CD14-positive monocyte (primary cell): Measurements from ENCODE around the gene TMEM132D. TPM values are rescaled to one million over a fixed set of nuclear protein-coding genes. Genes with fewer than 3 reads are reported as not detected.

ENCODE experiments used
- DNase-seq, 3 donors: peaks; one replicate each; pipeline ENCODE4 v3.0.0-alpha.2; 2011 to 2022
- H2AFZ ChIP-seq: 2 replicates; pipeline ENCODE4 v1.6.0; 2012; ENCODE audit warnings: mild to moderate bottlenecking, low read depth, low read length, inconsistent platforms; ENCODE audit not compliant: insufficient read depth, poor library complexity, severe bottlenecking
- H3K27ac ChIP-seq, 2 donors: 1 replicate in 1 of 2; 2 replicates in 1 of 2; pipeline ENCODE4 v1.5.1; 2012 to 2013; ENCODE audit warnings: low read length in 2 of 2, control low read depth in 1 of 2, inconsistent platforms in 1 of 2, low read depth in 1 of 2, mild to moderate bottlenecking in 1 of 2
- H3K27me3 ChIP-seq, 2 donors: one replicate each; pipeline versions ENCODE4 v1.6.0 to v1.6.1; 2011 to 2013; ENCODE audit warnings: low read length in 2 of 2; ENCODE audit not compliant: control insufficient read depth in 2 of 2, insufficient read depth in 2 of 2
- H3K36me3 ChIP-seq, 2 donors: replicated peaks in 1 of 2; 1 replicate in 1 of 2; 2 replicates in 1 of 2; pipeline versions ENCODE4 v1.5.1 to v1.6.1; 2012 to 2013; ENCODE audit warnings: low read length in 2 of 2, control low read depth in 1 of 2, inconsistent platforms in 1 of 2, mild to moderate bottlenecking in 1 of 2; ENCODE audit not compliant: insufficient read depth in 2 of 2, control insufficient read depth in 1 of 2
- H3K4me1 ChIP-seq, 2 donors: 1 replicate in 1 of 2; 2 replicates in 1 of 2; pipeline versions ENCODE4 v1.5.1 to v1.6.1; 2012 to 2013; ENCODE audit warnings: low read length in 2 of 2, control low read depth in 1 of 2, inconsistent platforms in 1 of 2, mild to moderate bottlenecking in 1 of 2, moderate library complexity in 1 of 2; ENCODE audit not compliant: insufficient read depth in 2 of 2, control insufficient read depth in 1 of 2
- H3K4me2 ChIP-seq: replicated peaks from 2 replicates; pipeline ENCODE3; 2012; ENCODE audit warnings: low read length, moderate library complexity, mild to moderate bottlenecking; ENCODE audit not compliant: poor library complexity, severe bottlenecking; ENCODE audit errors: extremely low read depth
- H3K4me3 ChIP-seq, 3 experiments: fragments of 200-600 bp in 1 of 3; sonication (generic) in 1 of 3; replicated peaks in 1 of 3; 1 replicate in 2 of 3; 2 replicates in 1 of 3; pipeline ENCODE4 v1.5.1; 2011 to 2013; ENCODE audit warnings: low read length in 3 of 3, mild to moderate bottlenecking in 3 of 3, control low read depth in 2 of 3, low read depth in 2 of 3, inconsistent platforms in 1 of 3, moderate library complexity in 1 of 3
- H3K79me2 ChIP-seq: 2 replicates; pipeline ENCODE4 v1.6.0; 2012; ENCODE audit warnings: mild to moderate bottlenecking, control low read depth, inconsistent platforms, low read length, moderate library complexity; ENCODE audit not compliant: insufficient read depth
- H3K9ac ChIP-seq: 2 replicates; pipeline ENCODE4 v1.6.0; 2017; ENCODE audit warnings: low read length, mild to moderate bottlenecking; ENCODE audit not compliant: insufficient read depth, poor library complexity, severe bottlenecking
- H3K9me3 ChIP-seq, 2 donors: replicated peaks in 1 of 2; 1 replicate in 1 of 2; 2 replicates in 1 of 2; pipeline versions ENCODE4 v1.5.1 to v1.6.1; 2012 to 2013; ENCODE audit warnings: low read length in 2 of 2, control low read depth in 1 of 2; ENCODE audit not compliant: control insufficient read depth in 1 of 2, insufficient read depth in 1 of 2
- H4K20me1 ChIP-seq: 2 replicates; pipeline ENCODE4 v1.6.0; 2012; ENCODE audit warnings: mild to moderate bottlenecking, low read length, control low read depth, moderate library complexity; ENCODE audit not compliant: insufficient read depth
- H3K27ac Mint-ChIP-seq, 7 donors: one replicate each; pipeline ENCODE4 v1.8.0; 2020; ENCODE audit warnings: mild to moderate bottlenecking in 7 of 7, mixed read lengths in 7 of 7, moderate library complexity in 6 of 7, inconsistent platforms in 2 of 7
- H3K27me3 Mint-ChIP-seq, 3 donors: one replicate each; pipeline ENCODE4 v1.8.0; 2021 to 2022; ENCODE audit warnings: low read depth in 3 of 3, mild to moderate bottlenecking in 3 of 3, mixed read lengths in 3 of 3, moderate library complexity in 3 of 3, inconsistent platforms in 1 of 3
- H3K36me3 Mint-ChIP-seq, 2 donors: one replicate each; pipeline ENCODE4 v1.8.0; 2020; ENCODE audit warnings: mixed read lengths in 2 of 2, inconsistent platforms in 1 of 2, mild to moderate bottlenecking in 1 of 2
- H3K4me1 Mint-ChIP-seq: one replicate; pipeline ENCODE4 v1.8.0; 2020; ENCODE audit warnings: mild to moderate bottlenecking, mixed read lengths
- H3K4me3 Mint-ChIP-seq, 2 donors: one replicate each; pipeline ENCODE4 v1.8.0; 2020; ENCODE audit warnings: mild to moderate bottlenecking in 2 of 2, mixed read lengths in 2 of 2, moderate library complexity in 1 of 2
- H3K9me3 Mint-ChIP-seq, 7 donors: one replicate each; pipeline ENCODE4 v1.8.0; 2020 to 2022; ENCODE audit warnings: mixed read lengths in 7 of 7, mild to moderate bottlenecking in 6 of 7, moderate library complexity in 6 of 7, inconsistent platforms in 2 of 7
- CTCF ChIP-seq: fragments of 200-600 bp; IDR thresholded peaks from one replicate; pipeline ENCODE4 v1.8.0; 2022; ENCODE audit warnings: antibody characterized with exemption, mild to moderate bottlenecking
- WGBS: methylation state at CpG from one replicate; pipeline ENCODE4 v1.1.5; 2013; ENCODE audit warnings: missing lambda C conversion rate; ENCODE audit not compliant: insufficient coverage; 5-methylcytosine and 5-hydroxymethylcytosine counted together
- intact Hi-C, 2 donors: fragments of 100-400 bp; cut with micrococcal nuclease; formaldehyde crosslinking; loops; one replicate each; pipeline versions ENCODE4 v1.15.0 to v1.15.1; 2023
- polyA plus RNA-seq, 3 donors: library from polyadenylated mRNA; depleted of rRNA in 1 of 3; unstranded in 2 of 3; stranded (reverse) in 1 of 3; fragments of 300-500 nt in 2 of 3; fragments of >200 nt in 1 of 3; fragmentation: Illumina TruSeq in 2 of 3; gene quantifications; 1 replicate in 2 of 3; 2 replicates in 1 of 3; pipeline ENCODE4 v1.2.3, GENCODE V29; 2012 to 2021

TMEM132D gene
- polyA plus RNA-seq, 3 donors: 0.04 TPM; not detected in 2

DNA sequence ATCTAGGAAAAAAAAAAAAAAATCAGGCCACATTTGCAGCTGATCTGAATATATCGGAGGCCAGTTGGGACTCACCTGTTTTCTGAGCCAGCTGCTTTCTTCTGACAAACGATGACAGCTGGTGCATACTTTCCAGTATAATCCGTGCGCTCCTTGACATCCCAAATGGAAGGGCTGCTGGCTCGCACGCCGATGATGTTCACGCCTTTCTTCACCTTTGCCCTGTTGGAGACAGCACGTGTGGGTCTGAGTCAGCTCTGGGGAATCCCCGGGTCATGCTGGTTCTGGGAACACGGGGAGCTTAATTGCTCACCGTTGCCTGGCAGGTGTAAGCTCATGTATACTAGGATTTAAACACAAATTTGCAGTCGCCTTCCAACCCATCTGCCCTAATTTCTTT is 372.8 kb downstream of the TMEM132D start:
- Histone ChIP-seq H4K20me1 (no peaks in the 10 kb centered on the region), H3K79me2 (no peaks in the 10 kb centered on the region), H3K36me3 (no peaks in the 10 kb centered on the region), H3K9me3 (peaks cover 0 to 4% of the 10 kb centered on the region in 2 donors), H3K27me3 (no peaks in the 10 kb centered on the region), H3K4me1 (no peaks in the 10 kb centered on the region), H3K9ac (no peak overlapping the region), H3K27ac (no peak overlapping the region), H3K4me3 (no peak overlapping the region), H2AFZ (no peak overlapping the region), H3K4me2 (no peak overlapping the region)
- Mint-ChIP-seq H3K36me3 (no peaks in the 10 kb centered on the region), H3K9me3 (peaks cover 0 to 4% (median 0%) of the 10 kb centered on the region in 7 donors), H3K4me3 (no peak overlapping the region), H3K27me3 (peaks cover 0 to 2% (median 0%) of the 10 kb centered on the region in 3 donors), H3K27ac (no peak overlapping the region), H3K4me1 (no peaks in the 10 kb centered on the region)
- DNase-seq: no peak
- TF ChIP-seq CTCF: no peak
- 77% methylated on average over 9 of the region's 13 CpGs for WGBS
- intact Hi-C loops: no loop called here

GRCh38 chr12:129530517-129530916 is 373.3 kb downstream of the TMEM132D start:
- Mint-ChIP-seq H3K27me3 (peaks cover 0 to 2% (median 0%) of the 10 kb centered on the region in 3 donors), H3K4me1 (no peaks in the 10 kb centered on the region), H3K9me3 (peaks cover 0 to 4% (median 0%) of the 10 kb centered on the region in 7 donors), H3K36me3 (no peaks in the 10 kb centered on the region), H3K4me3 (no peak overlapping the region), H3K27ac (no peak overlapping the region)
- Histone ChIP-seq H3K36me3 (no peaks in the 10 kb centered on the region), H3K4me2 (no peak overlapping the region), H3K27ac (no peak overlapping the region), H4K20me1 (no peaks in the 10 kb centered on the region), H3K4me1 (no peaks in the 10 kb centered on the region), H3K9ac (no peak overlapping the region), H2AFZ (no peak overlapping the region), H3K27me3 (no peaks in the 10 kb centered on the region), H3K4me3 (no peak overlapping the region), H3K79me2 (no peaks in the 10 kb centered on the region), H3K9me3 (peaks cover 0 to 4% of the 10 kb centered on the region in 2 donors)
- DNase-seq: no peak
- WGBS: 70% methylated on average over 3 of the region's 6 CpGs
- no peak for TF ChIP-seq CTCF
- intact Hi-C loops: no loop called here
